ENCODE measurements around the gene DRD1.

DRD1 gene

GRCh38 chr5:175484829-175485228 is 40.8 kb upstream of the DRD1 start:
- no peak overlapping the region for H3K9ac ChIP-seq (ENCODE audit: insufficient read length)
- H3K36me3 ChIP-seq (ENCODE audit: insufficient read depth, low read length), result peaks cover 94% of the 10 kb centered on the region
- no peak overlapping the region for H3K27ac ChIP-seq
- TF ChIP-seq POLR2AphosphoS5 (IDR thresholded peaks at IDR 0.05; ENCODE audit: borderline replicate concordance, low read depth, low read length) (no peak), FOXP2 (optimal IDR thresholded peaks at IDR 0.05; ENCODE audit: control extremely low read depth, extremely low read length, insufficient read depth) (no peak), EZH2 (IDR thresholded peaks at IDR 0.05) (no peak)
- no peaks in the 10 kb centered on the region for H3K9me3 ChIP-seq (ENCODE audit: low read depth, low read length)
- DNase-seq (ENCODE audit: low read depth, low spot score), result no peak
- no peak overlapping the region for H3K4me3 ChIP-seq

DNA sequence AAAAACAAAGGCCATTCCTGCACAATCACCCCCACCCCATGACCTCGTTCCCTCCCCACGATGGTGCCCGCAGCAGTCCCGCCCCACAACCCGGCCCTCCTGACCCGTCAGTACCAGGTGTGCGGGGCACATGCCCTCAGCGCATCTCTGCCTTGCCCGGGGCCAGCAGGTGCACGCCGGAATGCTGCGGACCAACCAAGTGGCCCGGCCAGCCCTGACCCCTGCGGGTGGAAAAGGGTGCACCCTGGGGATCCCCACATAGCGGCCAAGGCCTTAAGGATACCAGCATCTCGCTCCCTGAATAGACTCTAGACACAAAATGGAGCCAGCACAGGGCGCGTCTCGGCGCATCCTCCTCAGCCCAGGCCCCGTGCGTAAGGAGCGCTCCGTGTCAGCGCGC is 40.3 kb upstream of the DRD1 start:
- DNase-seq (ENCODE audit: low read depth, low spot score), result no peak
- no peak overlapping the region for H3K9ac ChIP-seq (ENCODE audit: insufficient read length)
- peaks cover 89% of the 10 kb centered on the region for H3K36me3 ChIP-seq (ENCODE audit: insufficient read depth, low read length)
- TF ChIP-seq FOXP2 (optimal IDR thresholded peaks at IDR 0.05; ENCODE audit: control extremely low read depth, extremely low read length, insufficient read depth) (no peak), POLR2AphosphoS5 (IDR thresholded peaks at IDR 0.05; ENCODE audit: borderline replicate concordance, low read depth, low read length) (no peak), EZH2 (IDR thresholded peaks at IDR 0.05) (no peak)
- H3K27ac ChIP-seq, result no peak overlapping the region
- H3K4me3 ChIP-seq, result no peak overlapping the region
- no peaks in the 10 kb centered on the region for H3K9me3 ChIP-seq (ENCODE audit: low read depth, low read length)

GRCh38 chr5:175483337-175483736 is 39.4 kb upstream of the DRD1 start:
- Histone ChIP-seq H3K9me3 (ENCODE audit: low read depth, low read length) (no peaks in the 10 kb centered on the region), H3K9ac (ENCODE audit: insufficient read length) (no peak overlapping the region), H3K4me3 (no peak overlapping the region), H3K36me3 (ENCODE audit: insufficient read depth, low read length) (peaks cover 80% of the 10 kb centered on the region), H3K27ac (no peak overlapping the region)
- no peak for DNase-seq (ENCODE audit: low read depth, low spot score)
- TF ChIP-seq EZH2 (IDR thresholded peaks at IDR 0.05), result no peak
- no peak for TF ChIP-seq FOXP2 (optimal IDR thresholded peaks at IDR 0.05; ENCODE audit: control extremely low read depth, extremely low read length, insufficient read depth)
- TF ChIP-seq POLR2AphosphoS5 (IDR thresholded peaks at IDR 0.05; ENCODE audit: borderline replicate concordance, low read depth, low read length), result no peak

- Histone ChIP-seq H3K9ac (ENCODE audit: insufficient read length) (peak overlapping the region; percentile 95), H3K36me3 (ENCODE audit: insufficient read depth, low read length) (peaks cover 41% of the 10 kb centered on the region), H3K9me3 (ENCODE audit: low read depth, low read length) (no peaks in the 10 kb centered on the region; the same call in 1 of the 2 replicates), H3K4me3 (peak overlapping the region; percentile 97), H3K27ac (no peak overlapping the region)
- DNase-seq (ENCODE audit: low read depth, low spot score), result no peak
- TF ChIP-seq POLR2AphosphoS5 (IDR thresholded peaks at IDR 0.05; ENCODE audit: borderline replicate concordance, low read depth, low read length) (no peak), EZH2 (IDR thresholded peaks at IDR 0.05) (no peak), FOXP2 (optimal IDR thresholded peaks at IDR 0.05; ENCODE audit: control extremely low read depth, extremely low read length, insufficient read depth) (no peak)
Measured at GRCh38 chr5:175479125-175479881, 35.3 kb upstream of the DRD1 start.

DNA sequence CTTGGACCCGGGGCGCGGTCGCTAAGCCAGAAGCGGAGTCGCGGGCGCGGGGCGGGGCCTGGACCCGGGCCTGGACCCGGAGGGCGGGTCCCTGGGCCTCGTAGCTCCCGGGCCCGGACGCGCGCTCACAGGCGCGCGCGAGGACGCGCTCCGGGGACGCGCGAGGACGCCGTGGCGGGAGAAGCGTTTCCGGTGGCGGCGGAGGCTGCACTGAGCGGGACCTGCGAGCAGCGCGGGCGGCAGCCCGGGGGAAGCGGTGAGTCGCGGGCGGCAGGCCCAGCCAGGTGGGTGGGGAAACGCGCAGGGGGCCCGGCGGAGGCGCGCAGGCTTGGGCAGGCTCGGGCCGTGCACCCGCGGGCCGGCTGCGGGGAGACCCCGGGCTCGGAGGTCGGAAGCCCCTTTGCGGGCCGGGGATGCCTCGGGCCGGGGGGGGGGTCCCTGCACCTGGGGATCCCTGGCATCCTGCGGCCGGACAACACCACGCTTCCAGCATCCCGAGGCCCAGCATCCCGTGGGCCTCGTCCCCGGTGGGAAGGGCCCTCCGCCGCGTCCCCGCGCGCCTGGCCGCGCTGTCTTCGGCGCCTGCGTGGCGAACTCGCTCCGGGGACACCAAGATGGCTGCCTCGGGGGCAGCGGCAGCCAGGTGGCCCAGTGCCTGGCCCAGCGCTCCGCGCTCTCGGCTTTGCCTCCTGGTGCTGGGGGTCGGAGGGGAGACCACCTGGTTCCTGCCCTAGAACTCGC is 34.6 kb upstream of the DRD1 start, which contains the start of gene SFXN1:
TSS of gene SFXN1 (plus strand) at position 177 of the 741 bp plus-strand sequence. CDS start 13,544 bp downstream, outside the sequence.
- peak; percentile 70 for TF ChIP-seq POLR2AphosphoS5 (IDR thresholded peaks at IDR 0.05; ENCODE audit: borderline replicate concordance, low read depth, low read length)
- TF ChIP-seq EZH2 (IDR thresholded peaks at IDR 0.05), result no peak
- Histone ChIP-seq H3K36me3 (ENCODE audit: insufficient read depth, low read length) (peaks cover 34% of the 10 kb centered on the region), H3K27ac (no peak within 1 kb of the TSS), H3K9me3 (ENCODE audit: low read depth, low read length) (no peaks in the 10 kb centered on the region; the same call in 1 of the 2 replicates), H3K4me3 (peak within 1 kb of the TSS; percentile 97), H3K9ac (ENCODE audit: insufficient read length) (peak within 1 kb of the TSS; percentile 95)
- no peak for DNase-seq (ENCODE audit: low read depth, low spot score)

- H3K9ac ChIP-seq (ENCODE audit: insufficient read length), result no peak overlapping the region
- peaks cover 28% of the 10 kb centered on the region for H3K36me3 ChIP-seq (ENCODE audit: insufficient read depth, low read length)
- no peaks in the 10 kb centered on the region; the same call in 1 of the 2 replicates for H3K9me3 ChIP-seq (ENCODE audit: low read depth, low read length)
- H3K27ac ChIP-seq, result no peak overlapping the region
- TF ChIP-seq EZH2 (IDR thresholded peaks at IDR 0.05) (no peak), FOXP2 (optimal IDR thresholded peaks at IDR 0.05; ENCODE audit: control extremely low read depth, extremely low read length, insufficient read depth) (no peak), POLR2AphosphoS5 (IDR thresholded peaks at IDR 0.05; ENCODE audit: borderline replicate concordance, low read depth, low read length) (no peak)
- H3K4me3 ChIP-seq, result peak overlapping the region; percentile 97
- DNase-seq (ENCODE audit: low read depth, low spot score), result no peak
Measured at GRCh38 chr5:175478008-175478383, 34.0 kb upstream of the DRD1 start.

GRCh38 chr5:175477440-175477839 is 33.5 kb upstream of the DRD1 start:
- Histone ChIP-seq H3K27ac (no peak overlapping the region), H3K9ac (ENCODE audit: insufficient read length) (no peak overlapping the region), H3K4me3 (no peak overlapping the region), H3K9me3 (ENCODE audit: low read depth, low read length) (no peaks in the 10 kb centered on the region; the same call in 1 of the 2 replicates), H3K36me3 (ENCODE audit: insufficient read depth, low read length) (peaks cover 23% of the 10 kb centered on the region)
- no peak for TF ChIP-seq POLR2AphosphoS5 (IDR thresholded peaks at IDR 0.05; ENCODE audit: borderline replicate concordance, low read depth, low read length)
- no peak for TF ChIP-seq EZH2 (IDR thresholded peaks at IDR 0.05)
- no peak for TF ChIP-seq FOXP2 (optimal IDR thresholded peaks at IDR 0.05; ENCODE audit: control extremely low read depth, extremely low read length, insufficient read depth)
- DNase-seq (ENCODE audit: low read depth, low spot score), result no peak

GRCh38 chr5:175475248-175475647 is 31.3 kb upstream of the DRD1 start:
- TF ChIP-seq POLR2AphosphoS5 (IDR thresholded peaks at IDR 0.05; ENCODE audit: borderline replicate concordance, low read depth, low read length) (no peak), EZH2 (IDR thresholded peaks at IDR 0.05) (no peak)
- DNase-seq (ENCODE audit: low read depth, low spot score), result no peak
- H3K9me3 ChIP-seq (ENCODE audit: low read depth, low read length), result no peaks in the 10 kb centered on the region; the same call in 1 of the 2 replicates
- peak overlapping the region; percentile 65 for H3K27ac ChIP-seq
- H3K36me3 ChIP-seq (ENCODE audit: insufficient read depth, low read length), result peaks cover under 1% of the 10 kb centered on the region
- peak overlapping the region; percentile 50 for H3K4me3 ChIP-seq
- no peak overlapping the region for H3K9ac ChIP-seq (ENCODE audit: insufficient read length)

Measured in SK-N-MC (cell line).